ENCODE measurements around the gene HNRNPUL2.

DNA sequence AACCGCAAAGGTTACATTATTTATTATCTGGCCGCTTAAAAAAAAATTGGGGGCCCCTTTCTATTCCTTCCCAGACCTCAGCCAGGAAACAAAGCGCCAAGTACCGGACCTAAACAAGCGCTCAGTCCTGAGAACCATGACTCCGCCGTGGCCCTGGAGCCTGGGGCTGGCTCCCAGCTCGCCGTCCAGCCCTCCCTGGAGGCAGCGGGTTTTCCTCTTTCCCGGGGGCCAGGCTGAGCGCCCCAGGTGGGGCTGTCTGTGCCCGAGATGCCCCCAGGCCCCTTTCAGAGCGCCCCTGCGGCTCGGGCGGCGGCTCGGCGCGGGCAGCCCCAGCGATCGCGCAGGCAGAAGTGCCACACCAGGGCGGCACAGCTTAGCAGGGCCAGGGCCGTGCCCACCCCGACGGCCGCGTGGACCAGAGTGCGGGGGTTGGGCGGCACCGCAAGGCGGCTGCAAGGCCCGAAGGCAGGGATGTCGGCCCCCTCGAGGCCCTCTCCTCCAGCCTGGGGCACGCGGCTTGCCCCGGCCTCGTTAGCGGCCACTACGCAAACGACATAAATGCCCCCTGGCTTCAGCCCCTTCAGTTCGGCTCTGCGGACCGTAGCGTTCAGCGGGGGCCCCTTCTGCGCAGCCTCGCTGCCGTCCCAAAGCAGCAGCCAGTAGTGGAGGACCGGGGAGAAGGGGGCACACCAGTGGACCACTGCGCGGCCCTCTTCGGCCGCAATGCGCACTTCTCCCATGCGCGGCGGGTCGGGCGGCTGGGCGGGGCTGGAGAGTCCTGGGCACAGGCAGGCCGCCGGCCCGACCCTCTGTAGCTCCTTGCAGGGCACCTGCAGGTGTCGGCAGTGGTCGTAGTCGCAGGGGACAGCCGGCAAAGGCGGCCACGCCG lies 39.5 kb downstream of the HNRNPUL2 start:
- no peak for TF ChIP-seq EZH2 (IDR thresholded peaks at IDR 0.05; ENCODE audit: borderline replicate concordance)
- TF ChIP-seq, protein P1, sequence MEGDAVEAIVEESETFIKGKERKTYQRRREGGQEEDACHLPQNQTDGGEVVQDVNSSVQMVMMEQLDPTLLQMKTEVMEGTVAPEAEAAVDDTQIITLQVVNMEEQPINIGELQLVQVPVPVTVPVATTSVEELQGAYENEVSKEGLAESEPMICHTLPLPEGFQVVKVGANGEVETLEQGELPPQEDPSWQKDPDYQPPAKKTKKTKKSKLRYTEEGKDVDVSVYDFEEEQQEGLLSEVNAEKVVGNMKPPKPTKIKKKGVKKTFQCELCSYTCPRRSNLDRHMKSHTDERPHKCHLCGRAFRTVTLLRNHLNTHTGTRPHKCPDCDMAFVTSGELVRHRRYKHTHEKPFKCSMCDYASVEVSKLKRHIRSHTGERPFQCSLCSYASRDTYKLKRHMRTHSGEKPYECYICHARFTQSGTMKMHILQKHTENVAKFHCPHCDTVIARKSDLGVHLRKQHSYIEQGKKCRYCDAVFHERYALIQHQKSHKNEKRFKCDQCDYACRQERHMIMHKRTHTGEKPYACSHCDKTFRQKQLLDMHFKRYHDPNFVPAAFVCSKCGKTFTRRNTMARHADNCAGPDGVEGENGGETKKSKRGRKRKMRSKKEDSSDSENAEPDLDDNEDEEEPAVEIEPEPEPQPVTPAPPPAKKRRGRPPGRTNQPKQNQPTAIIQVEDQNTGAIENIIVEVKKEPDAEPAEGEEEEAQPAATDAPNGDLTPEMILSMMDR (IDR thresholded peaks at IDR 0.05; ENCODE audit: poor library complexity) = no peak
